Stimulated activated CD8-positive, alpha-beta memory T cell treated with anti-CD3 and anti-CD28 coated beads, Interleukin-4, amount 100 ng/mL, for 1 hour (primary cell): Measurements from ENCODE around the gene FBXO11.
"Not testable (repeated sequence)": the region's sequence is repeated elsewhere in the genome, so short reads cannot be mapped to it uniquely, and the experiment has no call there.

Experiments
- DNase-seq, 2 donors: peaks; one replicate each; pipeline ENCODE4 v3.0.0-alpha.2; 2020; ENCODE audit warnings: low read depth in 2 of 2, low spot score in 1 of 2

FBXO11 gene

GRCh38 chr2:47899915-47900816 lies 6.1 kb downstream of the FBXO11 start:
- no peak for DNase-seq

- no peak for DNase-seq
These were observed 8.2 kb downstream of the FBXO11 start for GRCh38 chr2:47897883-47898731.

GRCh38 chr2:47897191-47897882 lies 9.0 kb downstream of the FBXO11 start:
- not testable (repeated sequence) for DNase-seq

- no peak for DNase-seq
These were observed 9.8 kb downstream of the FBXO11 start for GRCh38 chr2:47896450-47896968.

- no peak for DNase-seq
These were observed 12.5 kb downstream of the FBXO11 start for GRCh38 chr2:47893771-47894170.

- DNase-seq = no peak
These were observed 14.0 kb downstream of the FBXO11 start for GRCh38 chr2:47892338-47892730.

GRCh38 chr2:47891369-47892337 lies 14.6 kb downstream of the FBXO11 start:
- no peak for DNase-seq

- no peak for DNase-seq
These were observed 15.5 kb downstream of the FBXO11 start for GRCh38 chr2:47890711-47891368.

- no peak for DNase-seq
These were observed 17.6 kb downstream of the FBXO11 start for GRCh38 chr2:47888581-47889280.

- no peak for DNase-seq
These were observed 29.4 kb downstream of the FBXO11 start for GRCh38 chr2:47876912-47877311.

- DNase-seq = no peak
These were observed 33.4 kb downstream of the FBXO11 start for GRCh38 chr2:47872941-47873340.

- DNase-seq = no peak
These were observed 35.4 kb downstream of the FBXO11 start for GRCh38 chr2:47870641-47871540.

- DNase-seq = no peak
These were observed 36.3 kb downstream of the FBXO11 start for GRCh38 chr2:47869859-47870595.

GRCh38 chr2:47868611-47869352 lies 37.5 kb downstream of the FBXO11 start:
- DNase-seq = no peak

GRCh38 chr2:47867205-47867604 lies 39.1 kb downstream of the FBXO11 start:
- DNase-seq = no peak

GRCh38 chr2:47864566-47864965 lies 41.7 kb downstream of the FBXO11 start:
- no peak for DNase-seq

- no peak for DNase-seq
These were observed 43.3 kb downstream of the FBXO11 start for GRCh38 chr2:47862949-47863348.
